ENCODE measurements around the gene KLHL17.
A peak's percentile ranks its signal among the peaks of the same experiment; 100 is the strongest.

Gene KLHL17

GRCh38 chr1:966135-966703, 5.8 kb downstream of the KLHL17 start, which contains the start of gene PLEKHN1:
Gene PLEKHN1 (plus strand): TSS chr1:966482. CDS start chr1:966532, 50 bp downstream.
- Histone ChIP-seq H3K4me1 (ENCODE audit: control insufficient read depth, insufficient read depth, low read length) (0 out of 2 replicates have a peak, but pooled peaks cover 4% of the 10 kb centered on the region), H3K36me3 (ENCODE audit: control insufficient read depth, insufficient read depth, low read length) (peaks cover 28% of the 10 kb centered on the region), H3K27me3 (ENCODE audit: control insufficient read depth, insufficient read depth, low read length) (peaks cover 62% of the 10 kb centered on the region), H3K4me3 (ENCODE audit: low read depth, low read length) (peak within 1 kb of the TSS; percentile 72), H3K9me3 (ENCODE audit: control insufficient read depth, insufficient read depth, low read length) (no peaks in the 10 kb centered on the region), H3K9ac (ENCODE audit: low read depth, low read length) (no peak within 1 kb of the TSS; the same call in 1 of the 2 replicates), H3K27ac (ENCODE audit: low read depth, low read length) (no peak within 1 kb of the TSS)

- Histone ChIP-seq H3K4me3 (ENCODE audit: low read depth, low read length) (peak overlapping the region; percentile 72), H3K36me3 (ENCODE audit: control insufficient read depth, insufficient read depth, low read length) (peaks cover 28% of the 10 kb centered on the region), H3K9ac (ENCODE audit: low read depth, low read length) (no peak overlapping the region; the same call in 1 of the 2 replicates), H3K4me1 (ENCODE audit: control insufficient read depth, insufficient read depth, low read length) (0 out of 2 replicates have a peak, but pooled peaks cover 4% of the 10 kb centered on the region), H3K27ac (ENCODE audit: low read depth, low read length) (no peak overlapping the region), H3K9me3 (ENCODE audit: control insufficient read depth, insufficient read depth, low read length) (no peaks in the 10 kb centered on the region), H3K27me3 (ENCODE audit: control insufficient read depth, insufficient read depth, low read length) (peaks cover 57% of the 10 kb centered on the region)
Observed at GRCh38 chr1:966704-967300, 6.4 kb downstream of the KLHL17 start.

- Histone ChIP-seq H3K4me1 (ENCODE audit: control insufficient read depth, insufficient read depth, low read length) (0 out of 2 replicates have a peak, but pooled peaks cover 4% of the 10 kb centered on the region), H3K27me3 (ENCODE audit: control insufficient read depth, insufficient read depth, low read length) (peaks cover 57% of the 10 kb centered on the region), H3K4me3 (ENCODE audit: low read depth, low read length) (no peak overlapping the region), H3K36me3 (ENCODE audit: control insufficient read depth, insufficient read depth, low read length) (peaks cover 21% of the 10 kb centered on the region), H3K9me3 (ENCODE audit: control insufficient read depth, insufficient read depth, low read length) (no peaks in the 10 kb centered on the region), H3K27ac (ENCODE audit: low read depth, low read length) (no peak overlapping the region), H3K9ac (ENCODE audit: low read depth, low read length) (no peak overlapping the region)
Observed at GRCh38 chr1:967466-968343, 7.3 kb downstream of the KLHL17 start.

- Histone ChIP-seq H3K9me3 (ENCODE audit: control insufficient read depth, insufficient read depth, low read length) (no peaks in the 10 kb centered on the region), H3K27ac (ENCODE audit: low read depth, low read length) (no peak overlapping the region), H3K4me1 (ENCODE audit: control insufficient read depth, insufficient read depth, low read length) (0 out of 2 replicates have a peak, but pooled peaks cover 4% of the 10 kb centered on the region), H3K27me3 (ENCODE audit: control insufficient read depth, insufficient read depth, low read length) (peaks cover 60% of the 10 kb centered on the region), H3K4me3 (ENCODE audit: low read depth, low read length) (no peak overlapping the region), H3K36me3 (ENCODE audit: control insufficient read depth, insufficient read depth, low read length) (peaks cover 8% of the 10 kb centered on the region; the same call in 1 of the 2 replicates), H3K9ac (ENCODE audit: low read depth, low read length) (no peak overlapping the region)
Observed at GRCh38 chr1:969260-969855, 9.0 kb downstream of the KLHL17 start.

DNA sequence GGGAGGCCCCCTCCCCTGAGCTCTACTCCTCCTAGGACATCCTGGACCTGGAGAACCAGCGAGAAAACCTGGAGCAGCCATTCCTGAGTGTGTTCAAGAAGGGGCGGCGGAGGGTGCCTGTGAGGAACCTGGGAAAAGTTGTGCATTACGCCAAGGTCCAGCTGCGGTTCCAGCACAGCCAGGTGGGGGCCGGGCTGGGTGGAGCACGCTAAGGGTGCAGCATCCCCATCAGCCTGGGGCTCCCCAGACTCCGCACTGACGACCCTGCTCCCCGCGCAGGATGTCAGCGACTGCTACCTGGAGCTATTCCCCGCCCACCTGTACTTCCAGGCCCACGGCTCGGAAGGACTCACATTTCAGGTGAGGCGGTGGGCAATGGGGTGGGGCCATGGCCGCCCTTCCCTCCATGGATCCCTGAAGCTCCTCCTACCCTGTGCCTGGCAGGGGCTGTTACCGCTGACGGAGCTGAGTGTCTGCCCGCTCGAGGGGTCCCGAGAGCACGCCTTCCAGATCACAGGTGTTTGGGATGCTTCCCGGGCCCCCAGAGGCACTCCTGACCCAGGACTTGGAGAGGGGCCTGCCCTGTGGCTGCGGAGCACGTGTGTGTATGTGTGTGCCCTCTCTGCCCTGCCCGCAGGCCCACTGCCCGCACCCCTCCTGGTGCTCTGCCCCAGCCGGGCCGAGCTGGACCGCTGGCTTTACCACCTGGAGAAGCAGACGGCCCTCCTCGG, 10.0 kb downstream of the KLHL17 start:
- Histone ChIP-seq H3K9me3 (ENCODE audit: control insufficient read depth, insufficient read depth, low read length) (no peaks in the 10 kb centered on the region), H3K27me3 (ENCODE audit: control insufficient read depth, insufficient read depth, low read length) (peaks cover 62% of the 10 kb centered on the region), H3K4me1 (ENCODE audit: control insufficient read depth, insufficient read depth, low read length) (0 out of 2 replicates have a peak, but pooled peaks cover 4% of the 10 kb centered on the region), H3K9ac (ENCODE audit: low read depth, low read length) (no peak overlapping the region), H3K36me3 (ENCODE audit: control insufficient read depth, insufficient read depth, low read length) (peaks cover 2% of the 10 kb centered on the region; the same call in 1 of the 2 replicates), H3K4me3 (ENCODE audit: low read depth, low read length) (no peak overlapping the region; the same call in 1 of the 2 replicates), H3K27ac (ENCODE audit: low read depth, low read length) (no peak overlapping the region)

DNA sequence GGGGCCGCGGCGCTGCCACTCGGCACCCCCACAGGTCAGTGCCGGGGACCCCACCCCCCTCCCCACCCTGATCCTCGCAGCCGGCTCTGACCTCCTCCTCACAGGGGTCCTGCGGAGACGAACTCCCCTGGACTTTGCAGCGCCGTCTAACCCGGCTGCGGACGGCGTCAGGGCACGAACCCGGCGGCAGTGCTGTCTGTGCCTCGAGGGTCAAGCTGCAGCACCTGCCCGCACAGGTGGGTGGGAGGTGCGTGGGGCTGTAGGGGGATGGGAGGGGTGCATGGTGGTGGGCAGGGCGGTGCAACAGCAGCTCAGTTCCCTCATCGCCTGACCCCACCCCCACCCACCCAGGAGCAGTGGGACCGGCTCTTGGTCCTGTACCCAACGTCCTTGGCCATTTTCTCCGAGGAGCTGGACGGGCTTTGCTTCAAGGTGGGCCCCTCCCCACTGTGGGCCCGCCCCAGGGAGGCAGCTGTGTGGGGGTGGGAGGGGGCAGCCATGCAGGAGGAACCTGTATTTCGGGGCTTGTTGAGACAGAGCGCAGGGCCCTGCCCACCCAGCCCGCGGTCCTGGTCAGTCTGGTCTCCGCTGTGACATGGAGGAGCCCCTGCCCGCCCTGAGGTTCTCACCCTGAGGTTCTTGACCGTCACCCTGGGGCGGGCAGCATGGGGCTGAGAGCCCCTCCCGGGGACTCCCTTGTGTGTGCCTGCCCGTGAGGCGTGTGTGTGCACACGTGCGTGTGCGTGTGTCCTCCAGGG, 10.8 kb downstream of the KLHL17 start:
- Histone ChIP-seq H3K36me3 (ENCODE audit: control insufficient read depth, insufficient read depth, low read length) (no peaks in the 10 kb centered on the region), H3K4me1 (ENCODE audit: control insufficient read depth, insufficient read depth, low read length) (0 out of 2 replicates have a peak, but pooled peaks cover under 1% of the 10 kb centered on the region), H3K27me3 (ENCODE audit: control insufficient read depth, insufficient read depth, low read length) (peaks cover 57% of the 10 kb centered on the region), H3K9ac (ENCODE audit: low read depth, low read length) (no peak overlapping the region), H3K27ac (ENCODE audit: low read depth, low read length) (no peak overlapping the region), H3K4me3 (ENCODE audit: low read depth, low read length) (no peak overlapping the region), H3K9me3 (ENCODE audit: control insufficient read depth, insufficient read depth, low read length) (no peaks in the 10 kb centered on the region)

DNA sequence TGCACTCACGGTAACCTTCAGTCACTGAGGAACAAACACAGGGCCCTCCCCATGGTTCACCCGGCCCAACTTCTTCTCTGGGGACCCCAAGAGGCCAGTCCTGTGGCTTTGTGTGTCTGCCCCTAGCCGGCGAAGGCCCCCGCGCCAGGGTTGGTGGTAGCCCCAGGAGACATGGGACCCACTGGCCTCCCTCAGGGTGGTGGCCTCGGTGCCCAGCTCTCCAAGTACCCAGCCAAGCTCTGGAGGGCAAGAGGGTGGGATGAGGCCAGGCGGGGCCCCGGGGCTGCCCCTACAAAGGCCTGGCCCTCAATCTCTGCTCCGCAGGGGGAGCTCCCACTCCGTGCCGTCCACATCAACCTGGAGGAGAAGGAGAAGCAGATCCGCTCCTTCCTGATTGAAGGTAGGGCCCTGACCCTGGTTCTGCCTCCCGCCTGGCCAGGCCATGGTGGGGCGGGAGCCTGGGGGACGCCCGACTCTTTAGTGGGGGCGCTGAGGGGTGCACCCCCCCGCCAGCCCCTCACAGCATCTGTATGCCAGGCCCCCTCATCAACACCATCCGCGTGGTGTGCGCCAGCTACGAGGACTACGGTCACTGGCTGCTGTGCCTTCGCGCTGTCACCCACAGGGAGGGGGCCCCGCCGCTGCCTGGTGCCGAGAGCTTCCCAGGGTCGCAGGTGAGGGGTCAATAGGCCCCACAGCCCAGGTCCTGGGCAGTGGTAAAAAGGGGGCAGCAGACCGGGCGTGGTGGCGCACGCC, 11.5 kb downstream of the KLHL17 start:
- peaks cover 49% of the 10 kb centered on the region for H3K27me3 ChIP-seq (ENCODE audit: control insufficient read depth, insufficient read depth, low read length)
- H3K27ac ChIP-seq (ENCODE audit: low read depth, low read length) = no peak overlapping the region
- no peak overlapping the region for H3K9ac ChIP-seq (ENCODE audit: low read depth, low read length)
- H3K4me1 ChIP-seq (ENCODE audit: control insufficient read depth, insufficient read depth, low read length) = no peaks in the 10 kb centered on the region
- H3K36me3 ChIP-seq (ENCODE audit: control insufficient read depth, insufficient read depth, low read length) = no peaks in the 10 kb centered on the region
- H3K4me3 ChIP-seq (ENCODE audit: low read depth, low read length) = no peak overlapping the region
- H3K9me3 ChIP-seq (ENCODE audit: control insufficient read depth, insufficient read depth, low read length) = no peaks in the 10 kb centered on the region

DNA sequence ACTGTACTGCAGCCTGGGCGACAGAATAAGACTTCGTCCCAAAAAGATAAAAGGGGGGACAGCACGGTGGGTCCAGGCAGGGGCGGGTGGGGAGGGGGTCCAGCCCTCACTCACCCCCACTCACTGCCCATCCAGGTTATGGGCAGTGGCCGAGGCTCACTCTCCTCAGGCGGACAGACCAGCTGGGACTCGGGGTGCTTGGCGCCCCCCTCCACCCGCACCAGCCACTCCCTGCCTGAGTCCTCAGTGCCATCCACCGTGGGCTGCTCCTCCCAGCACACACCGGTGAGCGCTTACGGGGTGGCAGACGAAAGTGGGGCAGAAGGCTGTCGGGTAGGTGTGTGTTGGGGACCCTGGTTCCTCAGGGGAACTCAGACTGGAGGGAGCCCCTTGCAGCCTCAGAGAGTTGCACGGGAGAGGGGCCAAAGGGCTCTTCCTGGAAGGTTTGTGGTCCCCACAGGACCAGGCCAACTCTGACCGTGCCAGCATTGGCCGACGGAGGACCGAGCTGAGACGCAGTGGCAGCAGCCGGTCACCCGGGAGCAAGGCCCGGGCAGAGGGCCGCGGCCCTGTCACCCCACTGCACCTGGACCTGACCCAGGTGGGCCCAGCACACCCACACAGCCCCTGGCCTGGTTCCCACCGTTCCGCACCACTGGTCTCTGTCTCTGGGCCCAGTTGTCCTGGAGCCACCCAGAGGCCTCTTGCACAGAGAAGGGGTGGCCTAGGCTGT, 12.5 kb downstream of the KLHL17 start:
- H3K9me3 ChIP-seq (ENCODE audit: control insufficient read depth, insufficient read depth, low read length) = no peaks in the 10 kb centered on the region
- H3K9ac ChIP-seq (ENCODE audit: low read depth, low read length) = no peak overlapping the region
- H3K27me3 ChIP-seq (ENCODE audit: control insufficient read depth, insufficient read depth, low read length) = peaks cover 40% of the 10 kb centered on the region
- no peak overlapping the region for H3K27ac ChIP-seq (ENCODE audit: low read depth, low read length)
- H3K4me3 ChIP-seq (ENCODE audit: low read depth, low read length) = no peak overlapping the region
- H3K4me1 ChIP-seq (ENCODE audit: control insufficient read depth, insufficient read depth, low read length) = no peaks in the 10 kb centered on the region
- H3K36me3 ChIP-seq (ENCODE audit: control insufficient read depth, insufficient read depth, low read length) = no peaks in the 10 kb centered on the region
